SU-DHL-6 (cell line): ENCODE results near the gene MYL6B.

Experiments
- H2AFZ ChIP-seq: fragments of 200-600 bp; sonication (generic); 2 replicates; pipeline ENCODE4 v1.6.1; 2014; ENCODE audit warnings: low read depth, mild to moderate bottlenecking, moderate library complexity, mixed read lengths, antibody characterized with exemption, low read length; ENCODE audit not compliant: severe bottlenecking
- H3F3A ChIP-seq: fragments of 200-600 bp; shearing (Covaris generic); 2 replicates; pipeline ENCODE4 v1.6.0; 2016; ENCODE audit warnings: antibody characterized with exemption, mild to moderate bottlenecking; ENCODE audit not compliant: insufficient read depth
- H3K27ac ChIP-seq: fragments of 200-600 bp; sonication (generic); 2 replicates; pipeline ENCODE4 v1.5.1; 2016; ENCODE audit warnings: low read depth, mild to moderate bottlenecking, low read length, moderate library complexity, mixed read lengths
- H3K27me3 ChIP-seq: fragments of 200-600 bp; sonication (generic), shearing (Covaris generic); 2 replicates; pipeline ENCODE4 v1.6.0; 2014; ENCODE audit warnings: mild to moderate bottlenecking, low read length
- H3K36me3 ChIP-seq: fragments of 200-600 bp; sonication (generic); 2 replicates; pipeline ENCODE4 v1.6.1; 2014; ENCODE audit warnings: mild to moderate bottlenecking, low read length, mixed read lengths
- H3K4me2 ChIP-seq: fragments of 300-600, 200-600 bp; shearing (Covaris generic), sonication (generic); 2 replicates; pipeline ENCODE4 v1.6.0; 2014; ENCODE audit warnings: low read length, low read depth, mild to moderate bottlenecking; ENCODE audit not compliant: poor library complexity, severe bottlenecking
- H3K4me3 ChIP-seq: fragments of 200-600 bp; sonication (generic); 2 replicates; pipeline ENCODE4 v1.5.1; 2014; ENCODE audit warnings: antibody characterized with exemption, low read length, mild to moderate bottlenecking, mixed read lengths; ENCODE audit not compliant: insufficient read depth, poor library complexity, severe bottlenecking
- H3K79me2 ChIP-seq: fragments of 200-600 bp; sonication (generic); 2 replicates; pipeline ENCODE4 v1.6.1; 2014; ENCODE audit warnings: mild to moderate bottlenecking, low read length, moderate library complexity; ENCODE audit not compliant: insufficient read depth
- H3K9ac ChIP-seq: fragments of 200-600 bp; sonication (generic); 2 replicates; pipeline ENCODE4 v1.7.0; 2014; ENCODE audit warnings: mild to moderate bottlenecking, low read length
- H3K9me2 ChIP-seq: fragments of 200-600 bp; sonication (generic); replicated peaks from 2 replicates; pipeline ENCODE4 v1.6.1; 2014; ENCODE audit warnings: low read length; ENCODE audit not compliant: insufficient read depth
- H3K9me3 ChIP-seq: fragments of 200-600 bp; sonication (generic); 2 replicates; pipeline ENCODE4 v1.6.1; 2014; ENCODE audit warnings: low read length, mixed read lengths; ENCODE audit not compliant: insufficient read depth
- H4K20me1 ChIP-seq: fragments of 200-600 bp; sonication (generic); 2 replicates; pipeline ENCODE4 v1.6.1; 2014; ENCODE audit warnings: low read depth, mild to moderate bottlenecking, antibody characterized with exemption, low read length, moderate library complexity, mixed read lengths
- CTCF ChIP-seq: fragments of 200-600 bp; sonication (generic); IDR thresholded peaks from one replicate; pipeline ENCODE4 v1.5.1; 2017; ENCODE audit warnings: antibody characterized with exemption, mild to moderate bottlenecking, low read length, moderate library complexity; ENCODE audit not compliant: insufficient read depth, poor library complexity, severe bottlenecking
- EZH2phosphoT487 ChIP-seq: fragments of 200-600 bp; sonication (generic), shearing (Covaris generic); conservative IDR thresholded peaks from 2 replicates; pipeline ENCODE4 v1.6.1; 2018; ENCODE audit warnings: mild to moderate bottlenecking, antibody characterized with exemption, low read length, moderate library complexity, mixed read lengths

The MYL6B gene

GRCh38 chr12:56150563-56150962 lies 1.8 kb upstream of the MYL6B start:
- Histone ChIP-seq H3K36me3 (no peaks in the 10 kb centered on the region), H3K4me2 (peak overlapping the region; percentile 80), H3K9me3 (no peaks in the 10 kb centered on the region), H3F3A (peaks cover 21% of the 10 kb centered on the region; the same call in 1 of the 2 replicates), H3K27ac (no peak overlapping the region), H3K27me3 (no peaks in the 10 kb centered on the region), H3K4me3 (no peak overlapping the region), H3K79me2 (peaks cover 6% of the 10 kb centered on the region; the same call in 1 of the 2 replicates), H4K20me1 (no peaks in the 10 kb centered on the region), H2AFZ (no peak overlapping the region), H3K9me2 (no peaks in the 10 kb centered on the region), H3K9ac (no peak overlapping the region)
- TF ChIP-seq CTCF (no peak), EZH2phosphoT487 (no peak)

DNA sequence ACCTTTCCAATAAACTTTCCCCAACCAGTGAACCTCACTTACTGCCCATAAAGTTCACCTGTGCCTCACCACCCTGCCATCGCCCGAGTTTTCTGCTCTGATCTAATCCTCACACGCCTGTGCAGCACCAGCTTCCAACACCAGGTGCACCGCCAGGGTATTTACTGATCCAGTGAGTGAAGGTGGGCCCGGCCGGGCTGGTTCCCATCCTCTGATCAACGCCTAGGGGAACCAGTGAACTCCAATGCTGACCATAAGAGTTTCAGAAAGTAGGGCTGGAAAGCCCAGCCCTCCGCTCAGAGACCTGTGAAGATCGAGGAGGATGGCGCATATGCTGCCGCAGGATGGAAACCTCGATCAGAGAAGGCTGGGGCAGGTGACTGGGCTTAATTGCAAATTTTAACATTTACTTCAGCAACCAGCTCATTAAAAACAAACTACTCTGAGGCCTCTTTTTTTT lies 685 bp upstream of the MYL6B start:
- TF ChIP-seq EZH2phosphoT487 (no peak), CTCF (peak; percentile 23)
- no peaks in the 10 kb centered on the region for H3K27me3 ChIP-seq
- H3K36me3 ChIP-seq: no peaks in the 10 kb centered on the region
- no peaks in the 10 kb centered on the region for H3K9me3 ChIP-seq
- peaks cover 6% of the 10 kb centered on the region; the same call in 1 of the 2 replicates for H3K79me2 ChIP-seq
- no peaks in the 10 kb centered on the region for H3K9me2 ChIP-seq
- peaks cover 14% of the 10 kb centered on the region; the same call in 1 of the 2 replicates for H3F3A ChIP-seq
- peak overlapping the region; percentile 77 for H3K9ac ChIP-seq
- H4K20me1 ChIP-seq: no peaks in the 10 kb centered on the region
- peak overlapping the region; percentile 85 for H3K27ac ChIP-seq
- H2AFZ ChIP-seq: peak overlapping the region; percentile 36
- peak overlapping the region; percentile 80 for H3K4me2 ChIP-seq
- peak overlapping the region; percentile 74 for H3K4me3 ChIP-seq

DNA sequence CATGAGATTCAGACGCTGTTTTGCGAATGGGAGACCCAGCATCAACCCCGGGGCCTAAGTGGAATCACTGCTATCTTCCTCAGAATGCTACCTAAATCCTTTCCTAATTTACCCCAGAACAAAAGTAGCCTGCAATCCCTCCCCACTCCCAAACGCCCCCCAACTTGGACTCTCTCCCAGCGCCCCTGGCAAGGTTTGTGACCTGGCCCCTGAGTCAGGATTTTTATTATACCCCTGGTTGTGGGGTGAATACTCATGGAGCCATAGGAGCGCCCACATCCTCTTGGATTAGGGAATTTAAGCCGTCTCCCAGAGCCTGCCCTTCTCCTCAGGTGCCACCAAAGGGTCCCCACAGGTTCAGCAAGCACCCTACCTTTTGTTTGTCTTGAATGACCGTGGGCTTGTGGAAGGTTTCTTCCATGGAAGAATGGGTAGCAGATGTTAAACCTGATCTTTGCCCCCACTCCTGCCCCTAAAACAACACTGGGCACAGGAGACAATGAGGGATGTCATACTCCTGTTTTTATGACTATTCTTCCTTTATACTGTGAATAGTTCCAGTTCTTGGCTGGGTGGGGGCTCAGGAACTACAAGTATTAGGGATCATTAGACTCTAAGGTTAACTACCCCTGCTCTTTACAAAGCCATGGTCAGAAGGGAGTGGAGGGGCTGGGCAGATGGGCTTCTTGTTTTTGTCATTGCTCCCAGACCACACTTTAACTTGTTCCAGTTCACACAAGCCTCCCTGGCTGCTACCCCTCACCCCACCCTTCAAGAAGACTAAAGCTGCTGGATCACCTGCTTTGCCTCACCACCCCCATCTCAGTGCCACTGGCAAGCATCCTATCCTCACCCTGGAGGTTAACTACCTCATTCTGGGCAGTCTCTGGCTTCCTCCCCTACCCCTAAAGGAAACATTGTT lies 630 bp downstream of the MYL6B start:
- Histone ChIP-seq H3K27me3 (no peaks in the 10 kb centered on the region), H4K20me1 (no peaks in the 10 kb centered on the region), H2AFZ (peak overlapping the region; percentile 36), H3K79me2 (peaks cover 6% of the 10 kb centered on the region; the same call in 1 of the 2 replicates), H3K27ac (peak overlapping the region; percentile 15; the same call in 1 of the 2 replicates), H3K36me3 (no peaks in the 10 kb centered on the region), H3K4me3 (peak overlapping the region; percentile 74), H3K4me2 (peak overlapping the region; percentile 80), H3K9me2 (no peaks in the 10 kb centered on the region), H3F3A (peaks cover 14% of the 10 kb centered on the region; the same call in 1 of the 2 replicates), H3K9me3 (no peaks in the 10 kb centered on the region), H3K9ac (peak overlapping the region; percentile 77)
- no peak for TF ChIP-seq CTCF
- TF ChIP-seq EZH2phosphoT487: no peak
